NCI-H1105 (cell line): ENCODE results near the gene SEMA5A.

Experiments
- DNase-seq: peaks from one replicate; lab custom pipeline; 2025; lab: John Stamatoyannopoulos, UW

Gene SEMA5A

GRCh38 chr5:9545136-9545991, 511 bp downstream of the SEMA5A start:
- DNase-seq: no peak

GRCh38 chr5:9544502-9545135, 1.3 kb downstream of the SEMA5A start:
- peak; percentile 31 for DNase-seq

DNA sequence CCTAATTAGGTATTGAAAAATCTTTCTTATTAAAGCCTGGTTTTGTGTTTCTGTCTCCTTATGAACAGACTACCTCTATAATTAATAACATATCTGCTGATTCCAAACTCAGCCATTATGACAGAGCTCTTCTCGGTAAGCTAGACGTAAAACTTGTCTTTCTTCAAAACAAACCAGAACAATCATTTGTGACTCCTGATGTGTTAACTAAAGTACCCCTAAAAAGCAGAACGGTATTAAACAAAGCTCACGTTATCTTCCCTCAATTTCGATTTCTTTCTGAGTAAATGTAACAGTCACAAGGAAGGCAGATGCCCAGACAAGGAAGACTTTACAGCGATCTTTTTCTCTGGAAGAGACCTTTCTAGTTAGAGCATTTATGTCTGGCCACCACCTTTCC, 1.8 kb downstream of the SEMA5A start:
- no peak for DNase-seq

DNA sequence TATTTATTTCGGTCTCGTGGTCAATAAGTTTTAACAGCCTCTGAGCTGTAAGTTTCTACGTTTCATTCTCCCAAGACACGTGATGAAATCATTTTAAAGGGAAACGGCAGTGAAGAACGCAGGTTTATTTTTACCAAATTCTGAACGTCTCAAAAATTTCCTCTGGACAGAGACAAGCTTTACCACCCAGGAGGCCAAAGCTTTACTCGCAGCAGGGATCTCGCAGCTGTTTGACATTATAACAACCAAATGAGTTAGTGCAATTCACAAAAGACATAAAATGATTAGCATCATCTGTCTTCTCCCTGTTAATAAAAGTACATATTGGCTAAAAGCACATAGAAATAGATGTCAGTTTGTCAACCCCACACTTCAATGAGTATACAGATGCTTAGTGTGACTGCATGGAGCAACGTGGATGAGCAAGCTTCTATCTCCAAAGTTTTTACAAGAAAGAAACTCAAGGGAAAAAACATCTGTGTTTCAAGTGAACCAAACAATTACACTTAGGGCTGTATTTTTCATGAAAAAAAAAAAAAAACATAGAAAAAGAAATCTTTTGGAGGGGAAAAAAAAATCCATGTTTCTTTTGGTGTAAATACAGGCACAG, 2.5 kb downstream of the SEMA5A start:
- DNase-seq: no peak

DNA sequence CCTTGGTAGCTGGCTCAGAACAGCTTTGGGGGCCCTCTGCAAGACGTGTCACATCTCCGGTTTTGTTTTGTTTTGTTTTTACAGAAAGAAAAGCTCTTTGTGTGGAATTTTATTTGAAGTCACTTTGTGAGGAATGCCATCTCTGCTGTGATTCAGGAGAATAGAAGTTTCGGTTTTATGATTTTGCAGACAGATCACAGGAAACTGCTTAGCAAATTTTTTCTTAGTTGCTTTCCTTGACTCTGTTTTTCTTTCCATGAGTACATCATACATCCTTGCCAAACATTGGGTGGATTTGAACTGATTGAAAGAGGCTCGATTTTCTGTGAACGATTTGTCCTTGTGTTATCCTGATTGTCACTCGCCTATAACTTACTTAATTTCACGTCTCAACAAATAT, 5.1 kb downstream of the SEMA5A start:
- DNase-seq: no peak

GRCh38 chr5:9538504-9538903, 7.4 kb downstream of the SEMA5A start:
- no peak for DNase-seq

DNA sequence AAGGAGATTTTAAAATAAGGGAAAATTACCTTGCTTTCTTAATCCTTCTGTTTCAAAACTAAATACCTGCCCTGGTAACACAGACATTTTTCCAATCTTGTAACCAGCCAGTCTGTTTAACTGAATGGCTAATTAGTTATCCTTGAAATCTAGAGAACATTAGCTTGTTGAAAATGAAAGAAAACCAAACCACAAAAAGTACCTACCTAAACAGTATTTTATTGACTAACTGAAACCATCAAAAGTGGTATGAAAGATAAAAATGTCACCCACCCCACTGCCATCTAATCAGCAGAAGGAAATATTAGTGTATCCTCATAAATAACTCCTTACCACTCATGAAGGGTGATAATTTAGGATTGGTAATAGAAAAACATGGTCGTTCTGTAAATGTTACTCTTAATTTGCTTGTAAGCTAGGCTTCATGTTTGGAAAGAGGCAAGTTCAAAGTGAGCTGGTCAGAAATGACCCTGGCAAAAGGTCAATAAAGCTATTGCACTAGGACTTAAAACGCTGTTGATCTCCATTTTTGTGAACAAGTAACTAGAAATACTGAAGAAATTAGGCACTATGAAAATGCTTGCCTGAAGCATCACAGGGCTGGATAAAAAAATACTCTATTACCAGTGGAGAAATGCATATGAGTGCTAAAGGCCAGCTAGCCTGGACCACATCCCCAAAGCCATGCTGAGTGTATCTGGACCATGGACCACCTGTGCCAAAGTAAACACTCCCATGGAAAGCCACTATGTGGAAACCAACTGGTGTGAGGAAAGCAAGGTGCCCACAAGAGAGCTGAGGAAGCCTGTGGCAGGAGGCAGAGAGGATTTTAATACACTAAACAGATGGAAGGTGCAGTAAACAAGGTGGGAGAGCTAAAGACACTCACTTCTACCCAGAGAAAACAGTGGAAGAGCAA, 8.4 kb downstream of the SEMA5A start:
- no peak for DNase-seq

GRCh38 chr5:9536717-9537116, 9.2 kb downstream of the SEMA5A start:
- DNase-seq: no peak

GRCh38 chr5:9534881-9535517, 10.9 kb downstream of the SEMA5A start:
- no peak for DNase-seq

DNA sequence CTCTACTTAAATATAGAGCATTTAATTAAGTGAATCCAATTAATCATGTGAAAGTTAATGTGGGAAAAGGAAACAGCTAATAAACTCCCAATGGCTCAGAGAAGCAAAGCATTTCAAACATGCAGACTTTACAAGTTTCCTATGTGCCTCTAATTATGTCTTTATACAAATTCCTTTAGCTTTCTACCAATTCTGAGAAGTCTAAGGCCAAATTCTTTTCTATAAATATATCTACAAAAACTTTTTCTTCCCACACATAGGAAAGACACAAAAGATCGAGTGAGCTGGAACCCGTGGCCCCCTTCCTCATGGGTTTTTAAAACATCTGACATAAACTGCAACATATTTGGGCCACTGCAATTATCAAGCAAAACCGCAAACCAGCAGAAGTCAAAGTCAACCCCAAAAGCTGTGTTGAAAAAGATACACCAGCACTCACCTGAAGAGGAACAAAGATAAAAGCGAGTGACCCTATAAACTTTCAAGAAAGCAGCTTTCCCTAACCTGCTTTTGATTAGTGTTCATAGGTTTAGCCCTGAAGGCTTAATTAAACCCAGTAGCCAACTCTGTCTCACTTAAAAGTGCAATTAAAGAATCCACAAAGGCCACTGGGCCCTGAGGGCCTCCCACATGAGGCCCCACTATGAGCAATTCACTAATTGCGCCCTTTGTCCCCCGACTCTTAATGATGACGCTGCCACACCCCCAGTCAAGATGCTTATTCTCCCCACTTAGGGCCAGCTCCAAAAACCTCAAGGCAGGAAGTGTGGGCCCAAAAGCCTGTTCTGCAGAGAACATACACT, 12.1 kb downstream of the SEMA5A start:
- no peak for DNase-seq

DNA sequence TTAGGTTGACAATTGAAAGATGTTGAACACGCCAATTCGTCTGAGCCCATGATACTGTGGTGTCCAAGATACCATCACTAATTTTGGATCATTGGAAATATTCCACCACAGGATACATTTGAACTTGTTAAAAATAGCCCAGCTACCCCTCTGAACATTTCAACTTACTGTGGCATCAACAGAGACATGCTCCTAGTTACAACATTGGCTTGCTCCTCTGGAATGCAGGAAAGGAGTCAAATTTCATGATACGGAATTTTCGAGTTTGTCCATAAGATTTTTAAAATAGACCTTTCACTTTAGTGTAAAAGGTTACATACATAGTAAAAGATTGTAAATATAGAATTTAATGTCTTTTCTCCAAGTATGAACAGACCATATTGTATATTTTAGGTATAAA, 12.8 kb downstream of the SEMA5A start:
- no peak for DNase-seq

DNA sequence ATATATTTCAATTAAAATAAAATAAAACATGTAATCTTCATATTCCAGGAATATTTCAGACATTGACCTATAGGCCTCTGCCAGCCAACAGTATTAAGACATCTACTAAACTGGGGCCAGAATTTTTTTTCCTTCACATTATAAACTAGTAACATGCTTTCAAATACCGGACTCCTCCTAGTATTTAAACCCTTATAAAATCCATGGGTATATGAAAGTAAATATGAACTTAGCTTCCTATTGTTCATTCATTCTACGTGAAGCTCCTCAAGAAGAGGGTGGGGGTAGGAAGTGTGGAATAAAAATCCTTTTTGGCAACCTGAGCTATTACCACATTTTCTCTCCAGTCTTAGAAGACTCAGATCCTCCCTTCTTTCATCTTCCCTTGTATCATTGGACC, 16.4 kb downstream of the SEMA5A start:
- no peak for DNase-seq

GRCh38 chr5:9529041-9529480, 16.8 kb downstream of the SEMA5A start:
- DNase-seq: no peak

GRCh38 chr5:9524941-9525340, 20.9 kb downstream of the SEMA5A start:
- DNase-seq: no peak

- no peak for DNase-seq
Measured at GRCh38 chr5:9523090-9523823, 22.6 kb downstream of the SEMA5A start.

DNA sequence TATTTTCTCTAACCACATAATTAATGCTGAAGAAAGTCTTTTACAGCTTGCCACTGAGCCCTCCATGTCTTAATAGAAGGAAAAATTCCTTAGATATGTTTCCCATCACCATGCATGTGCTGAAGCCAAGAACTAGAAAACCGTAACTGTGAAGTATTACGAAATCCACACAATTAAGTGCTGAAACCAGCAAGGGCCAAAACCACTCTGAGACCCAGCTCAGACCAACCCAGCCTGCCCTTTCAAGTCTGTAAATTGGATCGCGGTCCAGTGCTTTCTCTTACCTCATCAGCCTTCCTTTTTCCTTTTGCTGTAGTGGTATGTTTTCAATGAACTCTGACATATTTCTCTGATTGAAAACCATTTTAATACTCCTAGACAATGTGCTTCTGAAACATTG, 26.3 kb downstream of the SEMA5A start:
- DNase-seq: no peak

DNA sequence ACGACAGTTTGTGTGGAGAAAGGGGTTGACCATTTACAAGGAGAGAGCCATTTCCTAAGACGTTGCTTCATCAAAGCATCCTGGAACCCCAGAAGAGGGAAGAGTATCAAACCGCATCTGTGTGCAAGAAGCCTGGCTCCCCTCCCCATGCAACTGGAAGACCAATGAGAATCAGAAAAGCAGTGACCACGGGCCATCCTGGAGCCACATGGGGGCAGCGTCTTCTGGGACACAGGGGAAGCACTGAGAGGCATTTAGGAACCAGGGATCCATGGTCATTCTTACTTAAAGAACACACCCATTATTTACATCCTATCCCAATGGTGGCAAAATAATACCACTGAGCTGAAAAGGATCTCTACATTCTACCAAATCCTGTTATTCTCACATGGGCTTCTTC, 29.3 kb downstream of the SEMA5A start:
- DNase-seq: no peak

- DNase-seq: no peak
Measured at GRCh38 chr5:9515436-9515835, 30.4 kb downstream of the SEMA5A start.

- DNase-seq: no peak
Measured at GRCh38 chr5:9514968-9515367, 30.9 kb downstream of the SEMA5A start.

DNA sequence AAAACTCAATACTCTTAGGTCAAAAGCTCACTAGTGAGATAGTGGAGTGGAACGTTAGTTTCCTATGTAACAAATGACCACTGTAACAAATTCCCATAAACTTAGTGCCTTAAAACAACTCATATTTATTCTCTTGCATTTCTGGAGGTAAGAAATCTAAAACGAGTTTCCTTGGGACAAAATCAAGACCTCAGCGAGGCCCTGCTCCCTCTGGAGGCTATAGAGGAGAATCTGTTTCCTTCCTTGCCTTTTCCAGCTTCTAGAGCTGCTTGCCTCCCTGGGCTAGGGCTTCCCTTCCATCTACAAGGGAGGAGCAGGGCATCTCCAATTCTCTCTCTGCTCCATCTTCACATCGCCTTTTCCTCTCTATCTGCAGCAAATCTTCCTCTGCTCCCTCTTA, 32.0 kb downstream of the SEMA5A start:
- no peak for DNase-seq
